A673 (cell line): Measurements from ENCODE around the gene FIBIN.

Experiments used
- CTCF ChIP-seq: fragments of 300-800, 200-600 bp; sonication (generic); conservative IDR thresholded peaks from 2 replicates; pipeline ENCODE4 v1.5.1; 2017; ENCODE audit warnings: low read depth, mild to moderate bottlenecking, antibody characterized with exemption, low read length, moderate library complexity, mixed read lengths
- EZH2 ChIP-seq: fragments of 200-600 bp; sonication (generic); IDR thresholded peaks from 2 replicates; pipeline ENCODE4 v1.6.1; 2017; ENCODE audit warnings: borderline replicate concordance, low read depth, mild to moderate bottlenecking, mixed read lengths, antibody characterized with exemption, low read length; ENCODE audit not compliant: poor library complexity, severe bottlenecking

DNA sequence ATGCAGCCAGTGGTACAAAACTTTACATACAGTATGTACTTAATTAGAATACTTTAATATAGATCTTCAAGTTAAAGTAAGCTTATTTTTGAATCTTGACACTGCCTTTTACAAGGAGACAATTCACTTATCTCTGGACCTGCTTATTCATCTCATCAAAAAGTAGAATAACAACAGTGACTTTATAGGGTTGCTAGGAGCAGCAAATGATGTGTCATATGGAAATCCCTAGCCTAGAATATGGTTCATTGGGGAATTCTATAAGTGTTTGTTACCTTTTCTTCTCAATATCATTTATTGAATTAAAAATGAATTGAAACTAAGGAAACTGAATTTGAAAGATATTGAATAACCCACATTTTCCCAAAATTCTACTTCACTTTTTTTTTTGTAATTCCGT is 45.0 kb upstream of the FIBIN start:
- TF ChIP-seq CTCF (no peak), EZH2 (no peak)
